ELR (cell line): Measurements from ENCODE around the gene NOTCH3.

Source experiments
- DNase-seq: peaks from one replicate; pipeline ENCODE4 v3.0.0-alpha.2; 2015; ENCODE audit warnings: low read depth

The NOTCH3 gene

GRCh38 chr19:15235781-15236180 is 35.0 kb upstream of the NOTCH3 start:
- DNase-seq: no peak

DNA sequence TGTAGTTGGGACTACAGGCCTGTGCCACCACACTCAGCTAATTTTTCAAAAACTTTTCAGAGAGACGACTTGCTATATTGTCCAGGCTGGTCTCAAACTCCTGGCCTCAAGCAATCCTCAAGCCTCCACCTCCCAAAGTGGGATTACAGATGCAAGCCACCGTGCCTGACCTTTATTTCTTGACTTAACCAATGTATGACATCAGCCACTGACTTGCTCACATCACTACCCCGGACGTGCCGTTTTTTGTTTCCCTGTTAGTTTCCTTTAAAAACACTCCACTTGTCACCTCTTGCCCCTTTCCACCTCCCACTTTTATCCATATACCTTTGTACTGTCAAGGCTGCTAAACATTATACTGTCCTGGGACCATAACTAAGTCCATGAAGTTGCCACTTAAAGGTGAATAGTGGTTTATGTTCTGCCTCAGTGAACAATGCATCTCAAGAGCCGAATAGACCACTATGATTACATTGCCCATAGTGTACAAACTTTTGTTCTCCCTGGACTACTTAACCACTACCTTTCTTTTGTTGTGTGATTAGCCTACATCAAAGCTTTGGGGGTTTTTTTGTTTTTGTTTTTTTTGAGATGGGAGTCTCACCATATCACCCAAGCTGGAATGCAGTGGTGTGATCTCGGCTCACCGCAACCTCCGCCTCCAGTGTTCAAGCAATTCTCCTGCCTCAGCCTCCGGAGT is 33.8 kb upstream of the NOTCH3 start:
- DNase-seq: no peak

GRCh38 chr19:15231271-15231670 is 30.5 kb upstream of the NOTCH3 start:
- DNase-seq: no peak

- no peak for DNase-seq
Measured at GRCh38 chr19:15227261-15227660, 26.5 kb upstream of the NOTCH3 start.

GRCh38 chr19:15225760-15226159 is 25.0 kb upstream of the NOTCH3 start:
- no peak for DNase-seq

DNA sequence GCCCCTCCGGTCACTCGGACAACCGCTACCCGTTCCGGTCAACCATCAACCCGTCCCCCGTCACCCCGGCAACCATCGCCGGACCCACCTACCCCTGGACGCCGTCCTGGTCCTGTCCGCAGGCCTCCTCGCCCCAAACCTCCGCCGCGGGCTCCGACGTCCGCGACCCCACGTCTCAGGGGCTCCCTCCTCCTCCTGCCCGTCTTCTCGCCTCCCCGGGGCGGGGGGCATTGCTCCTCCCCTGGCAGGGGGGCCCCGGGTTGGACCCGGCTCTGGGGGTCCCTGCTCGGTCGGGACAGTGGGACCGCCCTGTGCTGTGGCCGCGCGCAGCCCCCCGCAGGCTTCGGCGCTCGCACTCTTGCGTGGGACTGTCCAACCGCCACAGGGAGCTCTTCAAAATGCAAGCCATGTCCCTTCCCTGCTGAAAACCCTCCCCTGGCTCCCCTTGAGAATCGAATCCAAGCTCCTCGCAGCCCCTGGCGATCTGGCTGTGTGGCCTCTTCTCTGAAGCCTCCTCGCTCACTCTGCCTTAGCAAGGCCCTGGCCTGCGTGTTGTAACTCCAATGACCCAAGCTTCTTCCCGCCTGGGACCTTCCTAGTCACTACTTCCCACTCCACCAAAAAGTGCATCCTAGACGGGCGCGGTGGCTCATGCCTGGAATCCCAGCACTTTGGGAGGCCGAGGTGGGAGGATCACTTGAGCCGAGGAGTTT is 23.0 kb upstream of the NOTCH3 start:
- peak; percentile 41 for DNase-seq

GRCh38 chr19:15222738-15223648 is 22.2 kb upstream of the NOTCH3 start:
- DNase-seq: peak; percentile 97

DNA sequence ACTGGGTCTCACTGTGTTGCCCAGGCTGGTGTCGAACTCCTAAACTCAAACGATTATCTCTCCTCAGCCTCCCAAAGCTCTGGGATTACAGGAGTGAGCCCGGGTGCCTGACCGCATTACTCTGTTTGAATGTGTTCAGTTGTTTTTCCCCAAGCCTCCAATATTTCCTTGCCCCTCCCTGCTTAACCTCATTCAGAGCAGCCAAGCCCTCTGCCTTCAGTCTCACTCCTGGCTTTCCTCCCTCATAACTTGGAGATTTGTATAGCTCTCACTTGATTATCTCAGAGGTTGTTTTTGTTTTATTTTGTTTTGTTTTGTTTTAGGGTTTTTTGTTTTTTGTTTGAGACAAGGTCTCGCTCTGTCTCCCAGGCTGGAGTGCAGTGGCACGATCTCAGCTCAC is 20.0 kb upstream of the NOTCH3 start:
- no peak for DNase-seq

DNA sequence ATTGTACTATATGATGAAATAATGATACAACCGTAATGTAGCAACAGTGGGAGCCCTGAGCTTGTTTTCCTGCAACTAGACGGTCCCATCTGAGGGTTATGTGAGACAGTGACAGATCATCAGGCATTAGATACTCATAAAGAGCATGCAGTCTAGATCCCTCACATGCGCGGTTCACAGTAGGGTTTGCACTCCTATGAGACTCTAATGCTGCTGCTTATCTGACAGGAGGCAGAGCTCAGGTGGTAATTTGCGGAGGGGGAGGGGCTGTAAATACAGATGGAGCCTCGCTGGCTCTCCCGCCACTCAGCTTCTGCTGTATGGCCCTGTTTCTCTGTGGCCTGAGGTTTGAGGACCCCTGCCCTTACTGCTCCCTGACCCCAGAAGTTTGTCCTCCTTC is 17.7 kb upstream of the NOTCH3 start:
- DNase-seq: no peak

DNA sequence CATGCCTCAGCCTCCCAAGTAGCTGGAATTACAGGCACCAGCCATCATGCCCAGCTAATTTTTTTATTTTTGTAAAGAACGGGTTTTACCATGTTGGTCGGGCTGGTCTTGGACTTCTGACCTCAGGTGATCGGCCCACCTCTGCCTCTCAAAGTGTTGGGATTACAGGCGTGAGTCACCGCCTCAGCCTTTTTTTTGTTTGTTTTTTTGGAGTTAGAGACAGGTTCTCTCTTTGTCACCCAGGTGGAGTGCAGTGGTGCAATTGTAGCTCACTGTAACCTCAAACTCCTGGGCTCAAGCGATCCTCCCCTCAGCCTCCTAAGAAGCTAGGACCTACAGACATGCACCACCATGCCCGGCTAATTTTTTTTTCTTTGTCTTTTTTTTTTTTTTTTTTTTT is 15.6 kb upstream of the NOTCH3 start:
- DNase-seq: no peak

GRCh38 chr19:15213715-15214381 is 13.1 kb upstream of the NOTCH3 start:
- DNase-seq: no peak

DNA sequence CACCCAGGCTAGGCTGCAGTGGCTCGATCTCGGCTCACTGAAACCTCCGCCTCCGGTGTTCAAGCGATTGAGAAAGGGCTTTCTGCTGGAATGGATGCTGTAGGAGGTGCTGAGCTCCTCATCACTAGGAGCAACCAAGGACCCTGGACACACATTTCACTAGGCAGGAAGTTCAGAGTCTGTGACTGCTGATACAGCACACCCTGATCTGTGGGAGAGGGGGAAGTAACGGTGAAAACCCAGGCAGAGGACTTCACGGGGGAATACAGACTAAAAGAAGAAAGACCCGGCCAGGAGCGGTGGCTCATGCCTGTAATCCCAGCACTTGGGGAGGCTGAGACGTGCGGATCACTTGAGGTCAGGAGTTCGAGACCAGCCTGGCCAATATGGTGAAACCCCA is 11.9 kb upstream of the NOTCH3 start:
- DNase-seq: no peak

DNA sequence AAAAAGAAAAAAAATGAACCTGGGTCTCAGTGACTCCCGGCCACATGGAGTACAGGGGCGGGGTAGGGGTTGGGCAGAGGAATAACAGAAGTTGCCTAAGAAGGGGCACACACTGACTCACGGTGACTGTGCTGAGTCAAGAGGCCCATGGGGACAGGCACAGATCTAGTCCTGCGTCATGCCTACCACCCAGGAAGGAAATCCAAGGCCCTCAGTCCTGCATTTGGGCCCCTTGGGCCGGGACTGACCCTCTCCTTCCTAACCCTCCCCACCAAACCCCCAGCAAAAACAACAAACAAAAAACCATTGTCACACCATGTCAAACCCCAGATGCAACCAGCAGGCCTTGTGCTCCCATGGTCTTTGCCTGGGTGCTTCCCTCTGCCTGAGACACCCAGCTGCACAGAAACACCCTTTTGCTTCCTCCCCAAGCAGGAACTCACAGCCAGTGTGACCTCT is 9.6 kb upstream of the NOTCH3 start:
- DNase-seq: peak; percentile 86

DNA sequence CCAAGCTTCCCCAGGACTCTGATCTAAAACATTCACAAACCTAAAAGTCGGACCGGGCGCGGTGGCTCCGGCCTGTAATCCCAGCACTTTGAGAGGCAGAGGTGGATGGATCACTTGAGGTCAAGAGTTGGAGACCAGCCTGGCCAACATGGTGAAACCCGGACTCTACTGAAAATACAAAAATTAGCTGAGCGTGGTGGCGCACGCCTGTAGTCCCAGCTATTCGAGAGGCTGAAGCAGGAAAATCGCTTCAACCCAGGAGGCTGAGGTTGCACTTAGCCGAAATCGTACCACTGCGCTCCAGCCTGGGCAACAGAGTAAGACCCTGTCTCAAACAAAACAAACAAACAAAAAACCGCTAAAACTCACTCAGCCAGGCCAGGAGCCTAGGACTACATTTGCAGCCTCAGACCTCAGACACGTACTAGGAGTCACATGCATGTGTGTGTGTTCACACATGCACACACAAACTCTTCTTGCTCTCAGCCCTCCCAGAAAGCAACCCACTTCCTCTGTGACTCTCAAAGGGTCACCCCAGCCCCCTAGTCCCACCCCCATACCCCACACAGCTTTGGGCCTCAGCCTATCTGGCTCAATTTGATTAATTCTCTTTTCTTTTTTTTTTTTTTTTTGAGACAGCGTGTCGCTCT is 704 bp upstream of the NOTCH3 start:
- no peak for DNase-seq

DNA sequence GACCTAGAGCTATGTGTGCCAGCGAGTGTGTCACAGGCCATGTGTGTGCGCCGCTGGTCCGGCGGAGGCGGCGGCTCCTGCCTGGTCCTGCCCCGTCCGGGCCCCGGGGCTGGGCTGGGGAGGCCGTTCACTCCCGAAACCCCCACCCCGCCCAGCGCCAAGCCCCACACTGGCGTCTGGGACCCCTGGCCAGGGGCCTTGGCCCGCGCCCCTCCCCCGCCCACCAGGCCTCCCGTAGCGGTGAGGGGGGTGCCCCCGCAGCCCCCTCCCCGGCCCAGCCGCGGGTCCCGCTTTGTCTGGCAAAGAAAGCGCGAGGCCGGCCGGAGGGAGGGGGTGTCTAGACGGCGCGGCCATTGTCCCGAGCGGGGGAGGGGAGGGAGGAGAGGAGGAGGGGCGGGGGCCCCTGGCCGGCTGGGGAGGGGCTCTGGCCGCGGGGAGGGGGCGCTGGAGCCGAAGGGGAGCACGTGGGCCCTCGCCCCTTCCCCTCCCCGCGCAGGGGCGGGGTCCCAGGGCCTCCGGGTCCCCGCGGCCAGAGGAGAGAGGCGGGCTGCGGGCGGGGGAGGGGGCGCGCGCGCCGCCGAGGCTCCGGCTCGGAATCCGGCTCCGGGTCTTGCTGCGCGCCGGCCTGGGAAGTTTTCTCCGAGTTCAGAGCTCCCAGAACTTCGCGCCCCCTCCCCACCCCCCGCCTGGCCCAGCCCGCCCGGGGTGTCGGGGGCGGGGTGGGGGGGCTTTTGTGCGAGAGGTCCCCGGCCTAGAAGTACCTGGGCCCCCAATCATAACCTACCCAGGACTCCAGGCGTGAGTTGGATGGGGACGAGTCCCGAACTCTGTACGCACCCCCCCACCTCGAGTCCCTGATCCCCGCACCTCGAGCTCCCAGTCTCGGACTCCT is 888 bp downstream of the NOTCH3 start:
- no peak for DNase-seq

DNA sequence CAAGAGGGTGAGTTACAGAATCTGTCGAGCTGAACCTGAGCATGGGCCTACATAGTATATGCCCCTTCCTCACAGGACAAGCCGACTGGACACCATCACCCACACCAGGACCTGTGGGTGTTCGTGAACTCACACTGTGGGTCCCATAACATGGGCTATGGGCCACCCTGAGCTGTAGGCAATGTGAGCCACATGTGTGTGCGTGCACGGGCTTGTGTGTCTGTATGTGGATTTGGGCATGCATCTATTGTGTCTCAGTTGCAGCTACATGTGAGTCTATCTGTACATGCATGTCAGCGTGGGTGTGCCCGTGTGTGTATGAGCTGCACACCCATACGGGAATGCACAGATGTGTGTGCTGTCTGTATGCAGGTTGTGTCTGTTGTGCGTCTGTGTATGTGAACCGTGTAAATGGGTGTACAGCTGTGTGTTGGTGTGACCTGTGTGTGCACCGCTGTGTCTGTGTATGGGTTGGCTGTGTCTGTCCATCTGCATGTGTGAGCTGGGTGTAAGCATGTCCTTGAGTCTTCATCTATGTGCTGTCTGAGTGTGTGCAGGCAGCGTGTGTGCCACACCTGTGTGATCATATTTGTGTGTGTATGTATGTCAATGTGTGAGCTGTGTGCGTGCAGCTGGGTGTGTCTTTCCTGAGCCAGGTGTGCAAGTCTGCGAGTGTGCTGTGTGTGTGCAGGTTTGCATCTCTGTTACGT is 1.7 kb downstream of the NOTCH3 start:
- DNase-seq: no peak

DNA sequence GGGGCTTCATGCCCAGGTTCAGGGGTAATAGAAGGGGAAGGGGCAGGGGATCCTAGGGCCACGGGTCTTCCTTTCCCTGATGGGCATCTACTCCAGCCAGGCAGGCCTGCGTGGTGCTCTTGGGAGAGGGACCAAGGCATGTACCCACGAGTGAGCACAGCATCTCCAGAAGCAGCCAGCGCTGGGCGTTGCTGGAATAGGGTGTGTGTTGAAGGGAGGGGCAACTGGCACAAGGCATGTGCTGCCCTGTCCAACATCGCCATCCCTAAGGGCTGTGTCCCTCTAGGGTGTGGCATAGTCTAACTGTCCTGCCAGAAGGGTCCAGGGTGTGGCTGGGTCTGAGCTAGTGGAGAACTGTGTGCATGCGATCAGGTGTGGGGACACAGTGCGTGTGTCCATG is 2.9 kb downstream of the NOTCH3 start:
- no peak for DNase-seq

DNA sequence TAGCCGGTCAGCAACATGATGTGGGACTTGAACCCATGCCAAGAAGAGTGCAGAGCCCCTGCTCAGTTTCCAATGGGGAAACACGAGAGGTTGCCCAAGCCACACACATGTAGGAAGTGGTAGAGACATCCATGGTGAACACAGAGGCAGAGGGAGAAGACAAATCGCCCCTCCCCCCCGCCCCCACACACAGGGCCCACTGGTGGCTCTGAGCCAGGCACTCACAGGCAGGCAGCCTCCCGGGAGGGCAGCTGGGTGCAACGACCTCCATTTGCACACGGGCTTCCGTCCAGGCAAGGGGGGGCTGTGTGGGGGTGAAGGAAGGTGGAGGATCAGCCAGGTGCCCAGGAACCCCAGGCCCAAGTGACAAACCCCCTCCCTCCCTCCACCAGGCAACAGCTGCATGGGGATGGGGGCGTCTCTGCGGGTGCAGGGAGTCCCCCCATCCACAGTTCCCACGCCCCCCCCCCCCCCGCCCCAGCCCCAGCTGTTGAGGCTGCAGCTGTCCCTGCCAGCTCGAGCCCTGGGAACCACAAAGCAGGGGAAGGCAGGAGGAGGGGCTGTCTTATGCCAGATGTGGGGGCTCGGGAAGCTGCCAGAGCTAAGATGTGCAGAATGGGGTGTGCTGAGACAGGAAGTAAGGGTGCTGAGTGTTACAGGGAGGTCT is 3.4 kb downstream of the NOTCH3 start:
- peak; percentile 22 for DNase-seq

DNA sequence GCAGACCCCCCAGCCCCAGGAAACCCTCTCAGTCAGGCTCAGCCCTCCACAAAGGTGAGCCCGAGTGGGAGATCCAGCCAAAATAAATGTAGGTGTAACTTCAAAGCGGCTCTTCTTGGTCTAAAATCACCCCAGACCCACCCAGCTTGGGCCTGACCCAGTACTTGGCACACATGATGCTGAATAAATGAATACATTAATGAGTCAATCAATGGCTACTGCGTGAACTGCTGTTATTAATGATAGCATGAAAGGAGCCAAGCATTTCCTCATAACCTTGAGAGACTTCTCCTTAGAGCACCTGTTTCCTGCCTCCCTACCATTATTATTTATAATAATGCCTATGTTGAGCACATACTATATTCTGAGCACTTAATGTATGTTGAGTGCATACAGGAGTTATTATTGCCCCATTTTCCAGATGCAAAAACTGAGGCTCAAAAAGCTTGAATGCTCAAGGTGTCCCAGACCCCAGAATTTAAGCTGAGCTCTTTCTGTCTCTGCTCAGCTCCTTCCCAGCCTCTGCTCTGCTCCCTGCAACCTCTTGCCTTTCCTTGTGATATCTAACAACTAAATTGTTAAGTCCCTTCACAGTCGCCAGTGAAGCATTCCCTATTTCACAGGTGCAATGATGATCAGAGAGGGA is 4.3 kb downstream of the NOTCH3 start:
- DNase-seq: no peak
